Fibroblast of upper back skin (primary cell): ENCODE data around the gene ECT2L.
A peak's percentile ranks its signal among the peaks of the same experiment; 100 is the strongest.

Experiments
- DNase-seq: peaks from one replicate; pipeline ENCODE4 v3.0.0-alpha.2; 2013

The ECT2L gene

DNA sequence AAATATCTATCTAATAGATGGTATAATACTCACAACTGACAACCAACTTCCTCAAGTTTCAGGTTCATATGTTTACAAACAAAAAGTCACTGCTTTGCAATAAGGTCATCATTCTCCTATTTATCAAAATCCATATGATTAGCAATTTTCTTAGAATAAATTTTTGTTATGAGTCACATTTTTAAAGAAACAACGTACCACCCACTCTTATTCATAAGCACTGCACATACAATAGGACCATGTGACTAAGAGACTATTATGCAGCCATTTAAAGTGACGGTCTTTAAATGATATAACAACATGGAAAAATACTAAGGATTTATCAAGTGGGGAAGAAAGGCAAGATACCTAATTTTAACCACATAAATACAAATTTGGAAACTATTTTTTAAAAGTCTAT is 152.1 kb downstream of the ECT2L start:
- no peak for DNase-seq

DNA sequence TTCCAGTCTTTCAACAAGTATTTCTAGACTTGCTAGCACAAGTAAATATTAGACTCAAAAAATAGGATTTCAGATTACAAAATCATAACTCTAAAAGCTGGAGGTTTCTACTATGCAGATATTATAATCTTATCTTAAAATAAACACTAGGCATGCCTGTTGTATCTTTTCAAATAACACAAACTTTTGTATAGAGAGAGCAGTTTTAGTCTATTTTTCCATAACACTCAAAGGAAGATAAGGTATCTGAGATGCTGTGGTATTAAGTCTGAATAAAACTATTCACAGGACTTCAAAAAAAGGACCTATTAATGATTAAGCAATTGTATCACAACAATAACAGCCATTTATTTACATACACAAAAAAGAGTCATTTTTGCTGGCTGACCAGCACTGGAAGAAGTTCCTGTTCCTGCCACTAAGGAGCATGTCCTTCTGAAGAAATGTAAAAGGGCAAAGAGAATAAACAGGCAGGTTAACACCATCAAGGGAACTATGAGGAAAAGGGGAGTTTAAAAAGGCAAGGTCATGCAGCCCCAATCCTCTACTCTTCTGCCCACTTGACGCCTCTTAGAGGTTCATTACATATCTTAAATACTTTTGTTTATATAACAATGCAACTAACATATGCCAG is 152.8 kb downstream of the ECT2L start:
- DNase-seq, result no peak

DNA sequence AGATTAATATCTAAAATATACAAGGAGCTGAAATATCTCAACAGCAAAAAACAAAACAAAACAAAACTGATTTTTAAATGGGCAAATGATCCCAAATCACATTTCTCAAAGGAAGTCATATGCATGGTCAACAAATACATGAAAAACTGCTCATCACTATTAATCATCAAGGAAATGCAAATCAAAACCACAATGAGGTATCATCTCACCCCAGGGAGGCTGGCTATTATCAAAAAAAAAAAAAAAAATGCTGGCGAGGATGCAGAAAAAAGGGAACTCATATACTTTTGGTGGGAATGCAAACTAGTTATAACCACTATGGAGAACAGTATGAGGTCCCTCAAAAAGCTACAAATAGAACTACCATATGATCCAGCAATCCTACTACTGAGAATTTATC is 157.6 kb downstream of the ECT2L start:
- peak; percentile 68 for DNase-seq
